Heart left ventricle (tissue), 16 donors: ENCODE data around the gene HAUS5. TPM values are rescaled to one million over a fixed set of nuclear protein-coding genes. Genes with fewer than 3 reads are reported as not detected.

Experiments
- ATAC-seq, 4 donors: fragments of 200-7000 bp; cut with Tn5 transposase; one replicate each; pipeline ENCODE4 v1.9.1; 2020 to 2022; ENCODE audit warnings: moderate library complexity in 4 of 4, mild to moderate bottlenecking in 3 of 4, moderate number of reproducible peaks in 1 of 4
- DNase-seq, 5 donors: peaks; one replicate each; pipeline ENCODE4 v3.0.0-alpha.2; 2020
- H3K27ac ChIP-seq, 12 donors: fragments of 200-600 bp; sonication (generic) in 4 of 12; one replicate each; pipeline versions ENCODE4 v1.5.0 to v1.8.0; 2016 to 2022; ENCODE audit warnings: mild to moderate bottlenecking in 2 of 12
- H3K27me3 ChIP-seq, 9 donors: fragments of 200-600 bp; sonication (generic) in 2 of 9; one replicate each; pipeline versions ENCODE4 v1.5.1 to v1.8.0; 2016 to 2022; ENCODE audit warnings: mild to moderate bottlenecking in 3 of 9
- H3K36me3 ChIP-seq, 9 donors: fragments of 200-600 bp; sonication (generic) in 2 of 9; one replicate each; pipeline versions ENCODE4 v1.5.0 to v1.8.0; 2018 to 2022; ENCODE audit warnings: mild to moderate bottlenecking in 2 of 9
- H3K4me1 ChIP-seq, 12 donors: fragments of 200-600 bp; sonication (generic) in 4 of 12; one replicate each; pipeline versions ENCODE4 v1.5.0 to v1.8.0; 2016 to 2022; ENCODE audit warnings: mild to moderate bottlenecking in 3 of 12
- H3K4me3 ChIP-seq, 12 donors: fragments of 200-600 bp; sonication (generic) in 4 of 12; one replicate each; pipeline versions ENCODE4 v1.5.0 to v1.8.0; 2017 to 2022; ENCODE audit warnings: mild to moderate bottlenecking in 9 of 12, moderate library complexity in 4 of 12
- H3K9me3 ChIP-seq, 12 donors: fragments of 200-600 bp; sonication (generic) in 4 of 12; one replicate each; pipeline versions ENCODE4 v1.5.0 to v1.8.0; 2016 to 2022; ENCODE audit warnings: mild to moderate bottlenecking in 1 of 12
- CTCF ChIP-seq, 12 donors: fragments of 200-600 bp; sonication (generic) in 4 of 12; IDR thresholded peaks; one replicate each; pipeline versions ENCODE4 v1.5.0 to v1.8.0; 2018 to 2022; ENCODE audit warnings: antibody characterized with exemption in 12 of 12, mild to moderate bottlenecking in 5 of 12
- POLR2A ChIP-seq, 2 donors: fragments of 450-650 bp; IDR thresholded peaks; one replicate each; pipeline ENCODE4 v1.6.1; 2017; ENCODE audit warnings: antibody characterized with exemption in 2 of 2, mild to moderate bottlenecking in 2 of 2, moderate library complexity in 2 of 2
- WGBS, 4 donors: extraction: QIAGEN DNeasy Blood & Tissue Kit in 2 of 4; methylation state at CpG; one replicate each; pipeline versions ENCODE4 v1.1.5 to v1.1.7; 2013 to 2018; 5-methylcytosine and 5-hydroxymethylcytosine counted together
- intact Hi-C, 10 donors: fragments of 100-400 bp; cut with DNase I; formaldehyde crosslinking; loops; one replicate each; pipeline versions ENCODE4 v1.11.1 to v1.14.2; 2022
- polyA plus RNA-seq, 2 donors: library from polyadenylated mRNA; stranded (reverse); fragments of 200-250 nt; gene quantifications; one replicate each; pipeline ENCODE4 v1.2.3, GENCODE V29; 2013
- total RNA-seq, 9 donors: library from RNA; depleted of rRNA in 2 of 9; stranded (reverse); fragments of >200 nt in 2 of 9; fragmentation: NEBNext Ultra II Directional in 3 of 9; extraction: Animal tissue kit (Norgen Biotek cat#: 25700) in 3 of 9; gene quantifications; one replicate each; pipeline versions ENCODE4 v1.1.0 to v1.2.4, GENCODE V29; 2016 to 2023
- donor health status: ischemic (EF 13 %, LVEDD 7.1; RV severe dilation, severe dysfunction).
- donor health status: healthy with polysubstance abuse.
- donor health status: DM: no; HTN: yes; CAD: no.
- donor health status: DM: no; HTN: no; CAD: no.
- donor health status: ischemic (EF 25% LVEDD 6.9; RV normal size, moderate dysfunction).
- donor health status: ischemic (EF 25% LVEDD 5.7; RV mildly dilated, moderate dysfunction).
- donor health status: healthy.
- donor health status: DM: yes; HTN: yes; CAD: no.
- donor health status: ischemic (EF 35%, LVEDD 5.7; RV mildly dilated, moderate dysfunction).
- donor health status: nonischemic (EF 11% LVEDD 7.7; RV severe dilation, severe dysfunction).
- donor health status: DM: yes; HTN: yes; CAD: no.
- donor health status: PGD.
- donor health status: ischemic (EF 29% LVEDD 5.4; RV normal size, mild dysfunction).
- donor health status: nonischemic (EF 23%, LVEDD 6.1; RV moderate dilation, normal function).

HAUS5 gene
- total and polyA plus RNA-seq, 11 donors: 1.9 to 9.0 (median 3.9) TPM

GRCh38 chr19:35665157-35665556 lies 52.6 kb downstream of the HAUS5 start:
- Histone ChIP-seq H3K9me3 (no peaks in the 10 kb centered on the region), H3K36me3 (peaks cover 0 to 58% (median 28%) of the 10 kb centered on the region in 9 donors), H3K4me1 (no peaks in the 10 kb centered on the region), H3K4me3 (no peak overlapping the region), H3K27me3 (peaks cover 0 to 5% (median 0%) of the 10 kb centered on the region in 9 donors), H3K27ac (no peak overlapping the region)
- DNase-seq (no peak), ATAC-seq (no peak)
- 92 to 97% (median 95%) methylated on average over 9 to 24 of the region's 24 CpGs for WGBS, 4 donors
- TF ChIP-seq POLR2A (IDR thresholded peaks at IDR 0.05): no peak
- no peak for TF ChIP-seq CTCF (IDR thresholded peaks at IDR 0.05)
- intact Hi-C loops: no loop called here

GRCh38 chr19:35665604-35666003 lies 53.1 kb downstream of the HAUS5 start:
- ATAC-seq: peak in 1 of 4 donors; percentile 16
- WGBS, 4 donors: 74 to 92% (median 88%) methylated on average over 7 of the region's 7 CpGs
- intact Hi-C loops: no loop called here
- TF ChIP-seq POLR2A (IDR thresholded peaks at IDR 0.05) (no peak), CTCF (IDR thresholded peaks at IDR 0.05) (no peak)
- DNase-seq: no peak
- no peak overlapping the region for H3K27ac ChIP-seq
- H3K36me3 ChIP-seq: peaks cover 0 to 53% (median 24%) of the 10 kb centered on the region in 9 donors
- H3K27me3 ChIP-seq: peaks cover 0 to 5% (median 0%) of the 10 kb centered on the region in 9 donors
- no peak overlapping the region for H3K4me3 ChIP-seq
- no peaks in the 10 kb centered on the region for H3K4me1 ChIP-seq
- H3K9me3 ChIP-seq: no peaks in the 10 kb centered on the region

GRCh38 chr19:35666251-35666913 lies 53.8 kb downstream of the HAUS5 start, which contains the start of gene UPK1A:
TSS of gene UPK1A (plus strand) at chr19:35666517. CDS start at chr19:35666813, 296 bp downstream.
- H3K27me3 ChIP-seq: peaks cover 0 to 5% (median 0%) of the 10 kb centered on the region in 9 donors
- no peaks in the 10 kb centered on the region for H3K4me1 ChIP-seq
- ATAC-seq (peak in 3 of 4 donors; percentile 10 to 35 (median 14)), DNase-seq (no peak)
- H3K27ac ChIP-seq: no peak within 1 kb of the TSS
- TF ChIP-seq POLR2A (IDR thresholded peaks at IDR 0.05): no peak
- no peak for TF ChIP-seq CTCF (IDR thresholded peaks at IDR 0.05)
- peaks cover 0 to 45% (median 16%) of the 10 kb centered on the region in 9 donors for H3K36me3 ChIP-seq
- intact Hi-C loops: no loop called here
- 68 to 79% (median 71%) methylated on average over 13 to 16 of the region's 16 CpGs for WGBS, 4 donors
- H3K9me3 ChIP-seq: no peaks in the 10 kb centered on the region
- H3K4me3 ChIP-seq: no peak within 1 kb of the TSS

- TF ChIP-seq POLR2A (IDR thresholded peaks at IDR 0.05): no peak
- H3K27me3 ChIP-seq: peaks cover 3 to 32% (median 28%) of the 10 kb centered on the region in 9 donors
- peaks cover 0 to 8% (median 0%) of the 10 kb centered on the region in 12 donors for H3K4me1 ChIP-seq
- no peaks in the 10 kb centered on the region for H3K9me3 ChIP-seq
- peaks cover 0 to 14% (median 0%) of the 10 kb centered on the region in 9 donors for H3K36me3 ChIP-seq
- H3K4me3 ChIP-seq: no peak overlapping the region
- no peak for ATAC-seq
- WGBS, 4 donors: 76 to 82% (median 79%) methylated on average over 6 of the region's 6 CpGs
- intact Hi-C loops: no loop called here
- no peak for DNase-seq
- no peak overlapping the region for H3K27ac ChIP-seq
Measured at GRCh38 chr19:35669566-35669965, 57.0 kb downstream of the HAUS5 start.
